ENCODE data around the gene ALKBH7.

The ALKBH7 gene

GRCh38 chr19:6417713-6418561 is 45.3 kb downstream of the ALKBH7 start:
- Mint-ChIP-seq H3K4me3 (no peak overlapping the region), H3K27me3 (ENCODE audit: low read depth) (no peaks in the 10 kb centered on the region), H3K27ac (no peak overlapping the region), H3K36me3 (ENCODE audit: low read depth) (peaks cover 56% of the 10 kb centered on the region), H3K4me1 (ENCODE audit: low read depth) (peaks cover 10% of the 10 kb centered on the region), H3K9me3 (no peaks in the 10 kb centered on the region)
- DNase-seq (ENCODE audit: low spot score): no peak

- Mint-ChIP-seq H3K9me3 (no peaks in the 10 kb centered on the region), H3K4me1 (ENCODE audit: low read depth) (peaks cover 16% of the 10 kb centered on the region), H3K36me3 (ENCODE audit: low read depth) (peaks cover 58% of the 10 kb centered on the region), H3K4me3 (no peak overlapping the region), H3K27me3 (ENCODE audit: low read depth) (no peaks in the 10 kb centered on the region), H3K27ac (no peak overlapping the region)
- no peak for DNase-seq (ENCODE audit: low spot score)
Measured at GRCh38 chr19:6418562-6418932, 46.0 kb downstream of the ALKBH7 start.

- H3K9me3 Mint-ChIP-seq: peaks cover 3% of the 10 kb centered on the region
- no peak overlapping the region for H3K4me3 Mint-ChIP-seq
- H3K27me3 Mint-ChIP-seq (ENCODE audit: low read depth): no peaks in the 10 kb centered on the region
- H3K36me3 Mint-ChIP-seq (ENCODE audit: low read depth): peaks cover 49% of the 10 kb centered on the region
- H3K4me1 Mint-ChIP-seq (ENCODE audit: low read depth): peaks cover 24% of the 10 kb centered on the region
- H3K27ac Mint-ChIP-seq: no peak overlapping the region
- DNase-seq (ENCODE audit: low spot score): no peak
Measured at GRCh38 chr19:6421075-6422014, 48.8 kb downstream of the ALKBH7 start.

GRCh38 chr19:6423499-6424194 is 51.1 kb downstream of the ALKBH7 start:
- H3K4me3 Mint-ChIP-seq: peak overlapping the region; percentile 94
- peaks cover 24% of the 10 kb centered on the region for H3K4me1 Mint-ChIP-seq (ENCODE audit: low read depth)
- peaks cover 34% of the 10 kb centered on the region for H3K36me3 Mint-ChIP-seq (ENCODE audit: low read depth)
- peak; percentile 40 for DNase-seq (ENCODE audit: low spot score)
- H3K27me3 Mint-ChIP-seq (ENCODE audit: low read depth): no peaks in the 10 kb centered on the region
- peak overlapping the region; percentile 79 for H3K27ac Mint-ChIP-seq
- H3K9me3 Mint-ChIP-seq: peaks cover 3% of the 10 kb centered on the region

- Mint-ChIP-seq H3K27ac (peak within 1 kb of the TSS; percentile 87), H3K4me1 (ENCODE audit: low read depth) (peaks cover 24% of the 10 kb centered on the region), H3K36me3 (ENCODE audit: low read depth) (peaks cover 29% of the 10 kb centered on the region), H3K9me3 (peaks cover 3% of the 10 kb centered on the region), H3K4me3 (peak within 1 kb of the TSS; percentile 94), H3K27me3 (ENCODE audit: low read depth) (no peaks in the 10 kb centered on the region)
- DNase-seq (ENCODE audit: low spot score): peak; percentile 9
Measured at GRCh38 chr19:6424195-6424938, 51.8 kb downstream of the ALKBH7 start, which contains the start of gene KHSRP. Gene KHSRP (minus strand): TSS chr19:6424811. CDS start chr19:6424701, 110 bp downstream.

All from T-helper 2 cell treated with Interferon-gamma antibody and Interleukin-4, amounts not matched to agents 5 μg/mL and 100 μg/mL, for 36 hours (primary cell).